MCF 10A (cell line): ENCODE results near the gene TGM6. TPM values are rescaled to one million over a fixed set of nuclear protein-coding genes. Genes with fewer than 3 reads are reported as not detected.

ENCODE experiments used
- BruUV-seq: library from RNA; stranded (reverse); fragments of 400-500 nt; replicated peaks from 2 replicates; lab custom pipeline; 2021; lab: Mats Ljungman, UMichigan
- CTCF ChIA-PET: fragments of 300-600 bp; sonication (Branson Sonifier 250); formaldehyde crosslinking; extraction: SDS; loops from one replicate; lab custom pipeline; 2021; ENCODE audit warnings: antibody characterized with exemption, inconsistent platforms; lab: Yijun Ruan, JAX
- POLR2A ChIA-PET: fragments of 300-600, 350-650 bp; sonication (Branson Sonifier 250); formaldehyde crosslinking; extraction: SDS; loops from one replicate; lab custom pipeline; 2020; ENCODE audit warnings: antibody characterized with exemption, inconsistent platforms; lab: Yijun Ruan, JAX
- DNase-seq: peaks from one replicate; pipeline ENCODE4 v3.0.0-alpha.2; 2018; ENCODE audit not compliant: unreplicated experiment
- H3K27ac Mint-ChIP-seq: one replicate; pipeline ENCODE4 v1.8.0; 2022; ENCODE audit warnings: mild to moderate bottlenecking, low read depth, mixed read lengths; ENCODE audit not compliant: unreplicated experiment
- H3K27me3 Mint-ChIP-seq: one replicate; pipeline ENCODE4 v1.8.0; 2022; ENCODE audit warnings: mixed read lengths; ENCODE audit not compliant: insufficient read depth, unreplicated experiment
- H3K36me3 Mint-ChIP-seq: one replicate; pipeline ENCODE4 v1.8.0; 2022; ENCODE audit warnings: mild to moderate bottlenecking, moderate library complexity, mixed read lengths; ENCODE audit not compliant: insufficient read depth, unreplicated experiment
- H3K4me1 Mint-ChIP-seq: one replicate; pipeline ENCODE4 v1.8.0; 2022; ENCODE audit warnings: mixed read lengths; ENCODE audit not compliant: insufficient read depth, unreplicated experiment
- H3K4me3 Mint-ChIP-seq: one replicate; pipeline ENCODE4 v1.8.0; 2022; ENCODE audit warnings: mild to moderate bottlenecking, moderate library complexity, mixed read lengths; ENCODE audit not compliant: unreplicated experiment
- H3K9me3 Mint-ChIP-seq: one replicate; pipeline ENCODE4 v1.8.0; 2022; ENCODE audit warnings: mixed read lengths; ENCODE audit not compliant: unreplicated experiment
- intact Hi-C: fragments of 100-400 bp; cut with micrococcal nuclease; formaldehyde crosslinking; loops from 2 replicates; pipeline ENCODE4 v1.14.1; 2022
- total RNA-seq: library from RNA; stranded (reverse); gene quantifications from 2 replicates; pipeline ENCODE4 v1.2.3, GENCODE V29; 2022
- TF ChIP-seq, protein P1 (sequence below): fragments of 200-600 bp; IDR thresholded peaks from one replicate; pipeline ENCODE4 v1.8.0; 2022; ENCODE audit warnings: antibody characterized with exemption, mild to moderate bottlenecking; ENCODE audit not compliant: unreplicated experiment

TGM6 gene
- total RNA-seq, 1 experiment from 2014 or later, result not detected

DNA sequence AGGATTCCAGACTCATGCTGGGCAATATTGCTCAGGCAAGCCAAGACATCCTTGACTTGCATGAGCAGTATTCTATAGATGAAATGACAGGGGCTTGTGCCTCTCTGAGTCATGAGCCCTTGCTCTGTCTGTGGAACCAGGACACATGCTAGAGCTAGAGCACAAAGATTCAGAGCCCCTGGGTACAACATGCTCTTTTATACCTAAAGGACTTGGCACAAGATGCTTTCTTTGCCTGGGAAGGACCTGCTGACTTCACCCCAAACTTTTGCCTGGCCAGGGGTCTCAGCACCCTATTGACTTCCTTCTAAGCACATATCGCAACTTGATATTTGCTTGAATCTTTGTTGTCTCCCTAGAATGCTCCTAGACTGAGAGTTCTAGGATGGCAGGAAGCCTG is 27.4 kb downstream of the TGM6 start:
- Mint-ChIP-seq H3K4me1 (no peaks in the 10 kb centered on the region), H3K9me3 (peaks cover 14% of the 10 kb centered on the region), H3K27me3 (peaks cover 21% of the 10 kb centered on the region), H3K4me3 (no peak overlapping the region), H3K27ac (no peak overlapping the region), H3K36me3 (no peaks in the 10 kb centered on the region)
- ChIA-PET POLR2A (interaction anchor here (0.8 kb wide), 1 partner anchor 15 kb away, joined by 3 read pairs; no protein-coding TSS in a partner anchor), CTCF (interaction anchor here (1.5 to 5.8 kb wide), 2 partner anchors 45 to 200 kb away, joined by 6 to 40 read pairs; no protein-coding TSS in a partner anchor)
- TF ChIP-seq, protein P1, sequence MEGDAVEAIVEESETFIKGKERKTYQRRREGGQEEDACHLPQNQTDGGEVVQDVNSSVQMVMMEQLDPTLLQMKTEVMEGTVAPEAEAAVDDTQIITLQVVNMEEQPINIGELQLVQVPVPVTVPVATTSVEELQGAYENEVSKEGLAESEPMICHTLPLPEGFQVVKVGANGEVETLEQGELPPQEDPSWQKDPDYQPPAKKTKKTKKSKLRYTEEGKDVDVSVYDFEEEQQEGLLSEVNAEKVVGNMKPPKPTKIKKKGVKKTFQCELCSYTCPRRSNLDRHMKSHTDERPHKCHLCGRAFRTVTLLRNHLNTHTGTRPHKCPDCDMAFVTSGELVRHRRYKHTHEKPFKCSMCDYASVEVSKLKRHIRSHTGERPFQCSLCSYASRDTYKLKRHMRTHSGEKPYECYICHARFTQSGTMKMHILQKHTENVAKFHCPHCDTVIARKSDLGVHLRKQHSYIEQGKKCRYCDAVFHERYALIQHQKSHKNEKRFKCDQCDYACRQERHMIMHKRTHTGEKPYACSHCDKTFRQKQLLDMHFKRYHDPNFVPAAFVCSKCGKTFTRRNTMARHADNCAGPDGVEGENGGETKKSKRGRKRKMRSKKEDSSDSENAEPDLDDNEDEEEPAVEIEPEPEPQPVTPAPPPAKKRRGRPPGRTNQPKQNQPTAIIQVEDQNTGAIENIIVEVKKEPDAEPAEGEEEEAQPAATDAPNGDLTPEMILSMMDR, result no peak
- no peak for DNase-seq
- intact Hi-C loops, result loop anchor here (10.0 kb wide), 1 partner anchor 47 kb away; no protein-coding TSS in a partner anchor
- no TSS peak for BruUV-seq

DNA sequence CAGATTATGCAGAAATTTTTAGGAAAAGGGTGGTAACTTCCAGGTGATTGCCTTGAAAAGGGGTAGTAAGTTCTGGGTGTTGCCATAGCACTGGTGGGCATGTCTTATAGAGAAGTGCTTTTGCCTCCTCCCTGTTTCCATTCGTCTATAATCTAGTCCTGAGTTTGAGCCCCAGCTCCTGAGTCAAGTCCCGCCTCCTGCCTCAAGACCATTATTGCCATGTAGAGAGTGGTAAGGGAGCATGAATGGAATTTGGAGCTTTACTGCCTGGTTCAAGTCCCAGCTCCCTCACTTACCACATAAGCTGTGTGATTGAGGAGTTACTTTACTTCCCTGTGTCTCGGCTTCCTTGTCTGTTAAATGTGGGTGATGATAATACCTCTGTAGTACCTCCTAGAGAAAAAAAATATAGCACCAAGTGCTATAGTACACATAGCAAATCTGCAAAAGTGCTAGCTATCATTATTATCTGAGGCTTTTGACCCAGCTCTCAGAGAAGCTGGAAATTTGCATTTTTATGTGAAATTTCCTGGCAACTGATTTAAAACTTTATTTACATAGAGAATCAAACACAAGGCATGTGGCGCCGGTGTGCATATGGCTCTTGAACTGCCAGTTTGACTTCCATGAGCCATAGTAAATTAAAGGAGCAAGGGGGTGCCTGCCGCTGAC is 36.0 kb downstream of the TGM6 start:
- no peaks in the 10 kb centered on the region for H3K9me3 Mint-ChIP-seq
- H3K36me3 Mint-ChIP-seq, result peaks cover 7% of the 10 kb centered on the region
- H3K27ac Mint-ChIP-seq, result no peak overlapping the region
- ChIA-PET POLR2A (no interaction called here), CTCF (interaction anchor here (1.0 to 2.1 kb wide), 2 partner anchors 14 to 36 kb away, joined by 3 to 19 read pairs; no protein-coding TSS in a partner anchor)
- H3K27me3 Mint-ChIP-seq, result peaks cover 11% of the 10 kb centered on the region
- no TSS peak for BruUV-seq
- no peak for DNase-seq
- TF ChIP-seq, protein P1, result no peak
- no peaks in the 10 kb centered on the region for H3K4me1 Mint-ChIP-seq
- no peak overlapping the region for H3K4me3 Mint-ChIP-seq
- intact Hi-C loops, result no loop called here

DNA sequence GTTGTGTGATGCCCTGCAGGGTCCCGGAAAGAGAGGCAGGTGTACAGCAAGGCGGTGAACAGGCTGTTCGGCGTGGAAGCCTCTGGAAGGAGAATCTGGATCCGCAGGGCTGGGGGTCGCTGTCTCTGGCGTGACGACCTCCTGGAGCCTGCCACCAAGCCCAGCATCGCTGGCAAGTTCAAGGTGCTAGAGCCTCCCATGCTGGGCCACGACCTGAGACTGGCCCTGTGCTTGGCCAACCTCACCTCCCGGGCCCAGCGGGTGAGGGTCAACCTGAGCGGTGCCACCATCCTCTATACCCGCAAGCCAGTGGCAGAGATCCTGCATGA is 36.5 kb downstream of the TGM6 start:
- no peaks in the 10 kb centered on the region for H3K9me3 Mint-ChIP-seq
- intact Hi-C loops, result no loop called here
- ChIA-PET CTCF (interaction anchor here (1.0 to 2.1 kb wide), 2 partner anchors 14 to 35 kb away, joined by 3 to 19 read pairs; no protein-coding TSS in a partner anchor), POLR2A (no interaction called here)
- H3K27me3 Mint-ChIP-seq, result peaks cover 11% of the 10 kb centered on the region
- H3K36me3 Mint-ChIP-seq, result peaks cover 7% of the 10 kb centered on the region
- no peak for DNase-seq
- H3K27ac Mint-ChIP-seq, result no peak overlapping the region
- BruUV-seq, result no TSS peak
- TF ChIP-seq, protein P1, result no peak
- H3K4me1 Mint-ChIP-seq, result no peaks in the 10 kb centered on the region
- no peak overlapping the region for H3K4me3 Mint-ChIP-seq

DNA sequence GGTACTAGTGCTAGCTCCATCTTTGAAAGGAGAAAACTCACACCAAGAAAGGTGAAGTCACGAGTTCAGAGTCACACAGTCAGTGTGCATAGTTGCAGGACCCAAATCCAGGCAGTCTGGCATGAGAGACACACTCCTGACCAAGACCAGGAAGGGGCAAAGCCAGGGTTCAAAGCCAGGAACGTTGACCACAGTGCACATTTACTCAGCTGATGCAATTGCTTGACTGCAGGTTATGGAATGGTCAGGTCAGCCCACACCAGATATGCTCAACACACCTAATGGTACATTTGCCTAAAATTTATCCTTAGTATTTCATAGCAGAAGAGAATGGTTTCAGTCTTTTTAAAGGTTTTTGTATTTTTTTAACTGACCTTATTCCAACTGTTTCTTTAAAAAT is 37.7 kb downstream of the TGM6 start:
- CTCF ChIA-PET, result interaction anchor here (5.6 kb wide), 1 partner anchor 34 kb away, joined by 55 read pairs; no protein-coding TSS in a partner anchor
- H3K27me3 Mint-ChIP-seq, result peaks cover 11% of the 10 kb centered on the region
- no peak for DNase-seq
- peaks cover 7% of the 10 kb centered on the region for H3K36me3 Mint-ChIP-seq
- no TSS peak for BruUV-seq
- intact Hi-C loops, result no loop called here
- no peak overlapping the region for H3K4me3 Mint-ChIP-seq
- POLR2A ChIA-PET, result interaction anchor here (0.6 kb wide), 2 partner anchors 52 to 1146 kb away, joined by 3 read pairs; partner anchors contain the start of gene SNRPB
- H3K4me1 Mint-ChIP-seq, result no peaks in the 10 kb centered on the region
- H3K9me3 Mint-ChIP-seq, result no peaks in the 10 kb centered on the region
- TF ChIP-seq, protein P1, result no peak
- no peak overlapping the region for H3K27ac Mint-ChIP-seq
